ENCODE measurements around the gene TASL.
A peak's percentile ranks its signal among the peaks of the same experiment; 100 is the strongest.

Gene TASL

GRCh38 chrX:30577362-30577991 lies at the start of gene TASL:
TSS of gene TASL (minus strand) at chrX:30577766. CDS start at chrX:30560355, 17,411 bp downstream.
- no peak within 1 kb of the TSS for H3K4me3 ChIP-seq (replicated peaks in 1 of 2; ENCODE audit: low read depth in 2 of 2, low read length in 2 of 2)
- TF ChIP-seq CTCF (IDR thresholded peaks at IDR 0.05; ENCODE audit: low read depth, low read length), result no peak
- no peak for DNase-seq (ENCODE audit: low read depth in 2 of 2)

GRCh38 chrX:30626402-30626801 lies 48.8 kb upstream of the TASL start:
- no peak overlapping the region for H3K4me3 ChIP-seq (replicated peaks in 1 of 2; ENCODE audit: low read depth in 2 of 2, low read length in 2 of 2)
- no peak for TF ChIP-seq CTCF (IDR thresholded peaks at IDR 0.05; ENCODE audit: low read depth, low read length)
- no peak for DNase-seq (ENCODE audit: low read depth in 2 of 2)

- no peak for TF ChIP-seq CTCF (IDR thresholded peaks at IDR 0.05; ENCODE audit: low read depth, low read length)
- H3K4me3 ChIP-seq (replicated peaks in 1 of 2; ENCODE audit: low read depth in 2 of 2, low read length in 2 of 2), result no peak overlapping the region
- DNase-seq (ENCODE audit: low read depth in 2 of 2), result no peak
Measured at GRCh38 chrX:30622361-30622760, 44.8 kb upstream of the TASL start.

GRCh38 chrX:30620980-30621618 lies 43.5 kb upstream of the TASL start:
- TF ChIP-seq CTCF (IDR thresholded peaks at IDR 0.05; ENCODE audit: low read depth, low read length), result no peak
- peak; percentile 83 to 87 for DNase-seq (ENCODE audit: low read depth in 2 of 2)

GRCh38 chrX:30620125-30620524 lies 42.6 kb upstream of the TASL start:
- DNase-seq (ENCODE audit: low read depth in 2 of 2), result no peak
- TF ChIP-seq CTCF (IDR thresholded peaks at IDR 0.05; ENCODE audit: low read depth, low read length), result no peak
- no peak overlapping the region for H3K4me3 ChIP-seq (replicated peaks in 1 of 2; ENCODE audit: low read depth in 2 of 2, low read length in 2 of 2)

More at GRCh38 chrX:30620980-30621618, 43.5 kb upstream of the TASL start:
- H3K4me3 ChIP-seq (replicated peaks in 1 of 2; ENCODE audit: low read depth in 2 of 2, low read length in 2 of 2), result no peak overlapping the region

GRCh38 chrX:30618160-30618765 lies 40.7 kb upstream of the TASL start:
- peak in 1 of 2 donors; percentile 16 for DNase-seq (ENCODE audit: low read depth in 2 of 2)
- H3K4me3 ChIP-seq (replicated peaks in 1 of 2; ENCODE audit: low read depth in 2 of 2, low read length in 2 of 2), result no peak overlapping the region
- no peak for TF ChIP-seq CTCF (IDR thresholded peaks at IDR 0.05; ENCODE audit: low read depth, low read length)

All from cardiac fibroblast (primary cell).